GM18517 (cell line): ENCODE data around the gene P2RY14.

ENCODE experiments used
- ATAC-seq: cut with Tn5 transposase; IDR thresholded peaks from one replicate; pipeline ENCODE4 v1.9.1; 2021; ENCODE audit warnings: mild to moderate bottlenecking, moderate library complexity; ENCODE audit not compliant: unreplicated experiment

P2RY14 gene

DNA sequence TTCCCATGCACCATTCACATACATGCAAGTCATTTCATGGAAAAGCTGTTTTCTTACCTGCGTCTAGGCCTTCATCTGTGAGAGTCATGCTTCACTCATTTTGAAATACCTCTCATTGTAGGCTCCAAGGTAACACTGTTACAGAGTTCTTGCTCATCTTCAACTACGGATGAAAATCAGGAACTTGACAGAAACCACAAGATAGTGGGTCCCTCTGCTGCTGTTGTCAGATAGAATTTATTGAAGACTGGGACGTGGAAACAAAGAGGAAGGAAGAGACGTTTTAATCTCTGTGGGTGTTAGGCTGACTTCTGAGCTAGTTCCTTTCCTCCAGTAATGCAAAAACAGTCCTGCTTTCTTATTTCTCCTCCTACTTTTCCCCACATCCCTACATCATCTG is at the start of gene P2RY14:
Gene P2RY14 (minus strand): TSS at position 313 of the 400 bp plus-strand sequence. CDS start 64,226 bp downstream, outside the sequence.
- no peak for ATAC-seq

- ATAC-seq, result no peak
Observed at GRCh38 chr3:151327571-151328198, 49.3 kb upstream of the P2RY14 start.

- ATAC-seq, result no peak
Observed at GRCh38 chr3:151322511-151322910, 44.2 kb upstream of the P2RY14 start.

DNA sequence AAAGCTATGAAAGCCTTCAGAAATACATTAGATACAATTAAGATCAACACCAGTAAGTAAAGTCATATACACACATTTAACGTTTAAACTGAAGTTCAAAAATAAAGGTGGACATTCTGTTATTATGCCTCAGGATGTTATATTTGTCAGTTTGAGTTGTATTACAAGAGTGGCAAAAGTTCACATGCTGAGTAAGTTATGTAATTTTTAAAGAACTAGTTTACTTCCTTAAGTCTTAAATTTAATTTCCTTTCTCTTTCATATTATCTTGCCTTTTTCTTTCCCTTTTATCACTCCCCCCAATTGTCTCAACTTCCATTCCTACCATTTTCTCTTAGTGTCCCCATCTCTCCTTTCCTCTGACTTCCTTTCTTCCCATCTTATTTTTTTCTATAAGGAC is 43.2 kb upstream of the P2RY14 start:
- no peak for ATAC-seq

DNA sequence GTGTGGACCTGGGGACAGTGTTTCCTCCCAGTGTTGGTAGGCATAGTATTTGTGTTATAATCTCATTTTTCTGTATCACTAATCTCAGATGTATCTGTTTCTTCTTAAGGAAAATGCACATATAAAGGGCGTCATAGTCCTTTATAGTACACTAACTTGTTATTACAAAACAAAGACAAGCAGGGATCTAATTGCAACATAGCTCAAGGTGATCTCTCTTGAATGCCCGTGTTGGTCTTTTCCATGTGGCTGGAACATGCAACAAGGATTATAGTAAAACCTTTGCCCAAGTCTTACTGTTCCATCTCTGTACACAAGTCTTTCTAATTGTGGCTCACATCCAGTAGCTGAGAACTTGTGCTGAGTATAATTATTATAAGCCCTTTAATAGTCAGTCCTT is 41.8 kb upstream of the P2RY14 start:
- no peak for ATAC-seq

- no peak for ATAC-seq
Observed at GRCh38 chr3:151319628-151320027, 41.3 kb upstream of the P2RY14 start.

- no peak for ATAC-seq
Observed at GRCh38 chr3:151318991-151319390, 40.6 kb upstream of the P2RY14 start.

GRCh38 chr3:151318313-151318712 is 40.0 kb upstream of the P2RY14 start:
- no peak for ATAC-seq

- no peak for ATAC-seq
Observed at GRCh38 chr3:151316267-151316991, 38.1 kb upstream of the P2RY14 start, which contains the start of gene GPR87. Gene GPR87 (minus strand): TSS chr3:151316820. CDS start chr3:151300100, 16,720 bp downstream.

DNA sequence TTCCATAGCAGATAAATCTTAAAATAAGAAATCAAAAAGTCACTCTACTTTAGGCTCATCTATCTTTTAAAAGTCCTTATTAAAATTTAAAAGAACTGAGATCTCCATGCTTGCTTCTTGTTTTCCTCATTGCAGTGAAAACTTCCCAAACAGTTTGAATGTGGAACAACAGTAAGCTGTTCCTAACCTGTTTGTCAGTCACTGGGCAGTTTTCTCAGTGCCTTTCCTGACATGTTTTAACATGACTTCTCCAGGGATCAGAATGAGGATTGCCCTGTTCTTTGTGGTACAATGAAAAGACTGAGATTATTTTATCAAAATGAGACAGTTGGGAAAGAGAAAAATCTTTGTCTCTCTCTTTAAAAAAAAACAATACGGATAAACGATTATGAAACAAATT is 37.5 kb upstream of the P2RY14 start:
- no peak for ATAC-seq

- no peak for ATAC-seq
Observed at GRCh38 chr3:151315136-151315535, 36.8 kb upstream of the P2RY14 start.

DNA sequence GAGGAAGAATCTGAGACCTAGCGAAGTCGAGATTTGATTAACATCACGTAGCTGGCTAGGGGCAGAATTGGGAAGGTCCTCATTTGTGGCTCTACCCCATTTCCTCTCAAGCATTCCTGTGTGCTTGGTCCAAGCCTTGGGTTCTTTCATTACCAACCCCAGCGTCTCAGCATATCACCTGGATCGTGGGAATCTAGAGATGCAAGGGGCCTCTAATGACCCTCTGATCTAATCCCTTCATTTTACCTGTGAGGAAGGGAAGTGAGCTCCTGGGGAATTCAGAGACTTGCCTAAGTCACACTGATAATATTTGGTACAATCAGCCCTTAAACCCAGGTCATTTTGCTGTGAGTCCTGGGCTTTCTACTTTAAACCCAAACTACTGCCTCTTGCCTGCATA is 36.3 kb upstream of the P2RY14 start:
- ATAC-seq, result no peak

- no peak for ATAC-seq
Observed at GRCh38 chr3:151314137-151314536, 35.8 kb upstream of the P2RY14 start.

GRCh38 chr3:151312972-151313371 is 34.6 kb upstream of the P2RY14 start:
- ATAC-seq, result no peak

DNA sequence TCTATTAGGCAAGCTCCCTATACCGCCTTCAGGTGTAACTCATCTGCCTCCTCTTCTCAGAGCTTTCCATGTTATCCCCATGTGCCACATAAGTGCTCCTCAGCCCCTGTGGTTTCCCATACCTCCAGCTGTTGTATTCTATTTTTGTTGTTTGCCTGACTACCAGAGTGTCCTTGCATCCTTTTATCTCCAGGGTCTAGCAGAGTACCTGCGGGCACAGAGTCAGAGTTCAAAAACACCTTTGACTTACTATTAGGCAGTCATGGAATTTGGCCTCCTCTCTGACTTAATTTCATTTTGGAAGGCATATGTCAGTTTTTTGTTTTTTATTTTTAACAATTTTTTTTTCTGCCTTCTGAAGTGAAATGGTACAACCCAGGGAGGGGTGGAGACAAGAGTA is 31.2 kb upstream of the P2RY14 start:
- no peak for ATAC-seq

DNA sequence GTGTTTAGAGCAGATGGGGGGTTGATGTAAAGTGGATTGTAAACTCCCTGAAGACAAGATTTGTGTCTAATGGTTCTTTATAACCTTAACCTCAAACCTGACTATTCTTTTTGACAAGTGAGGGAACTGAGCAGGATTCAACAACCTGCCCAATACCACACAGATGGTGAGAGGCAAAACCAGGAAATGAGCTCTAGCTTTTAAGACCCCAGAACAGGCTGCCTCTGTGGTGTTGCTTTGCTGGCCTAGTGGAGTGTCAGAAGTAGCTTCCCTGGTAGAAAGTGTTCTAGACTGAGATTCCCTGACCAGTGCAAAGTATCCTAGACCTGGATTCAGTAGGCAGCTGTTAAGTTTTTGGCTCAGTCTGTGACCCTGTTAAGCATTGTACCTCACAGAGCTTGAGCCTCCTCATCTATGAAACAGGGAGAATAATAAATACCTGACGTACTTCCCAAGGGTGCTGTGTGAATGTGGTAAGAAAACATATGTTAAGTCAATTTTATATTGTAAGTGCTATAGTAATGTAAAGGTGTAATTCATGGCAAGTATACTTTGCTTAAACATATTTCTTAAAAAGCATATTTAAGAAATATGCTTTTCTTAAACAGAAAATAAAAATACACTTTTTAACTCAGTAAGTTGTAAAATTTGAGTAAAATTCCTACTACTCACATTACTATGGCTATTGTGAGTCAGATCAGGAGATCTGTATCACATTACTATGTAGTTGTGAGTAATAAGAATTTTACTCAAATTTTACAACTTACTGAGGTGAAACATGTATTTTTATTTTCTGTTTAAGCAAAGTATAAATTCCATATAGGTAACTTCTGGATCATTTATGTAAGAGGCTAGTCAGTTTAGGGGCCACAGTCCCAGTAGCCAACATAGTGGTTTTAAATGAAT is 29.5 kb upstream of the P2RY14 start:
- no peak for ATAC-seq

DNA sequence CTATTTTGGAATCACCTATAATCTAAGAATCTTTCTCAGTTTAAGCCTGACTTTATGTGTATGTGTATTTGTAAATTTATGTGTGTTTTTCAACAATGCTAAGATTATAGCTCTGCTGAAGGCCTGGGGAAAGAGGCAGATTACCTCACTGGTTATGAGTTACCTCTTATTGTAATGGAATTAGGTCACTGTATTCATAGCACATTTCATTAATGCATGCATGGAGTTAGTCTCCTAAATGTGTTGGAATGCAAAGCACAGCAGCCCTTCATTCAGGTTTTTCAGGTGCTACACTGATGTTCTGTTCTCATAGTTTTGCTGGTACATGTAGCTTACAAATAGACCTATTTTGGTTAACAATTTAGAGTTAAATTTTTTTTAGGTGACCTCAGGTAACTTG is 28.8 kb upstream of the P2RY14 start:
- no peak for ATAC-seq

- ATAC-seq, result no peak
Observed at GRCh38 chr3:151306168-151306810, 27.9 kb upstream of the P2RY14 start.

GRCh38 chr3:151305775-151306151 is 27.4 kb upstream of the P2RY14 start:
- no peak for ATAC-seq

- no peak for ATAC-seq
Observed at GRCh38 chr3:151305060-151305774, 26.9 kb upstream of the P2RY14 start.
